Measurements from ENCODE around the gene ARMH1.
"Not testable (repeated sequence)": the region's sequence is repeated elsewhere in the genome, so short reads cannot be mapped to it uniquely, and the experiment has no call there.

ARMH1 gene

GRCh38 chr1:44695671-44696070 lies 21.2 kb downstream of the ARMH1 start:
- DNase-seq (ENCODE audit: low read depth in 3 of 3): no peak

GRCh38 chr1:44696101-44696500 lies 21.6 kb downstream of the ARMH1 start:
- no peak for DNase-seq (ENCODE audit: low read depth in 3 of 3)

GRCh38 chr1:44696789-44697345 lies 22.4 kb downstream of the ARMH1 start:
- DNase-seq (ENCODE audit: low read depth in 3 of 3): peak in 1 of 3 donors; percentile 21

- no peak for DNase-seq (ENCODE audit: low read depth in 3 of 3)
These were observed 23.6 kb downstream of the ARMH1 start for GRCh38 chr1:44698138-44698537.

- not testable (repeated sequence) for DNase-seq (ENCODE audit: low read depth in 3 of 3)
These were observed 24.9 kb downstream of the ARMH1 start for GRCh38 chr1:44699375-44699774.

GRCh38 chr1:44700573-44700972 lies 26.1 kb downstream of the ARMH1 start:
- no peak for DNase-seq (ENCODE audit: low read depth in 3 of 3)

GRCh38 chr1:44701141-44701573 lies 26.6 kb downstream of the ARMH1 start:
- DNase-seq (ENCODE audit: low read depth in 3 of 3): no peak

GRCh38 chr1:44705470-44705869 lies 31.0 kb downstream of the ARMH1 start:
- no peak for DNase-seq (ENCODE audit: low read depth in 3 of 3)

GRCh38 chr1:44705938-44706337 lies 31.4 kb downstream of the ARMH1 start:
- DNase-seq (ENCODE audit: low read depth in 3 of 3): no peak

GRCh38 chr1:44707112-44707881 lies 32.8 kb downstream of the ARMH1 start:
- no peak for DNase-seq (ENCODE audit: low read depth in 3 of 3)

- no peak for DNase-seq (ENCODE audit: low read depth in 3 of 3)
These were observed 33.7 kb downstream of the ARMH1 start for GRCh38 chr1:44707959-44708831.

GRCh38 chr1:44713321-44713781 lies 38.8 kb downstream of the ARMH1 start:
- no peak for DNase-seq (ENCODE audit: low read depth in 3 of 3)

GRCh38 chr1:44714532-44714931 lies 40.0 kb downstream of the ARMH1 start:
- no peak for DNase-seq (ENCODE audit: low read depth in 3 of 3)

GRCh38 chr1:44714944-44715571 lies 40.5 kb downstream of the ARMH1 start:
- peak in 2 of 3 donors; percentile 51 to 53 for DNase-seq (ENCODE audit: low read depth in 3 of 3)

GRCh38 chr1:44717156-44717555 lies 42.6 kb downstream of the ARMH1 start:
- DNase-seq (ENCODE audit: low read depth in 3 of 3): no peak

GRCh38 chr1:44717653-44718052 lies 43.1 kb downstream of the ARMH1 start:
- no peak for DNase-seq (ENCODE audit: low read depth in 3 of 3)

GRCh38 chr1:44718091-44718490 lies 43.6 kb downstream of the ARMH1 start:
- DNase-seq (ENCODE audit: low read depth in 3 of 3): no peak

GRCh38 chr1:44719318-44719717 lies 44.8 kb downstream of the ARMH1 start:
- DNase-seq (ENCODE audit: low read depth in 3 of 3): no peak

- DNase-seq (ENCODE audit: low read depth in 3 of 3): no peak
These were observed 45.8 kb downstream of the ARMH1 start for GRCh38 chr1:44720281-44720680.

GRCh38 chr1:44721485-44722361 lies 47.2 kb downstream of the ARMH1 start:
- DNase-seq (ENCODE audit: low read depth in 3 of 3): peak; percentile 69 to 85 (median 78)

- DNase-seq (ENCODE audit: low read depth in 3 of 3): no peak
These were observed 48.5 kb downstream of the ARMH1 start for GRCh38 chr1:44723064-44723463.
